Measurements from ENCODE around the gene MSH2.

Gene MSH2

DNA sequence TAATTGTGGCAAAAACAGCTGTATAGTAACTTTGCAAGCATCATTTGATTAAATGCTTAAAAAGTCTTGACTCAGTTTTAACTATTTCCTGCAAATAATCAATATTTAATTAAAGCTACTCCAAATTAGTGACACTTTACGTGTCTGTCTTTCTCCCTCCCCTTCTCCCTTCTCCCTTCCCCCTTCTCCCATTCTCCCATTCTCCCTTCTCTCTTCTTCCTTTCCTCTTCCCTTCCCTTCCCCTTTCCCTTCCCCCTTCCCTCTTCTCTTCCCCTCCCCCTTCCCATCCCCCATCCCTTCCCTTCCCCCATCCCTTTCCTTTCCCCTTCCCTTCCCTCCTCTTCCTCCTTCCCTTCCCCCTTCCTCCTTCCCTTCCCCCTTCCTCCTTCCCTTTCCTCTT, 76.9 kb downstream of the MSH2 start:
- no peak for DNase-seq
- no peak overlapping the region for H3K4me3 Mint-ChIP-seq
- peaks cover 2% of the 10 kb centered on the region for H3K4me1 Mint-ChIP-seq
- CTCF ChIA-PET = no interaction called here
- H3K36me3 Mint-ChIP-seq = peaks cover 52% of the 10 kb centered on the region
- H3K27me3 Mint-ChIP-seq = no peaks in the 10 kb centered on the region
- H3K27ac Mint-ChIP-seq = no peak overlapping the region
- no peaks in the 10 kb centered on the region for H3K9me3 Mint-ChIP-seq

DNA sequence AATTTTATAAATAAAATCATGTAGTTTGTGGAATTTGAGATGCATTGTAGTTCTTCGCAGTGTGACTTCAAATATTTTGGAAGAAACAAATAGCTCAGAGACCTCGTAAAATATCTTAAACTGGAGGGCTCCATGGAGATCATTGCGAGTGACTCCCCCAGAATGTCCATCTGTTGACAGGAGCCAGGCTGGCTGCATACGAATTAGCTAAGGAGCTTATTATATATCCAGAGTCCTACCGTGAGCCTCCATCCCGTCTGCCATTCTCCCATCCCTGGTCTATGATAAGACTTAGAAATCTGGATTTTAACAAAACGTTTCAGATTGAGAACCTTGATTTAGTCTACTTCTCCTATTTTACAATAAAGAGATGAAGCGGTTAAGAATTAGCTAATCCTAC, 80.2 kb downstream of the MSH2 start:
- CTCF ChIA-PET = no interaction called here
- Mint-ChIP-seq H3K9me3 (no peaks in the 10 kb centered on the region), H3K27ac (no peak overlapping the region), H3K4me3 (no peak overlapping the region), H3K27me3 (no peaks in the 10 kb centered on the region), H3K4me1 (peaks cover 13% of the 10 kb centered on the region), H3K36me3 (peaks cover 45% of the 10 kb centered on the region)
- no peak for DNase-seq

DNA sequence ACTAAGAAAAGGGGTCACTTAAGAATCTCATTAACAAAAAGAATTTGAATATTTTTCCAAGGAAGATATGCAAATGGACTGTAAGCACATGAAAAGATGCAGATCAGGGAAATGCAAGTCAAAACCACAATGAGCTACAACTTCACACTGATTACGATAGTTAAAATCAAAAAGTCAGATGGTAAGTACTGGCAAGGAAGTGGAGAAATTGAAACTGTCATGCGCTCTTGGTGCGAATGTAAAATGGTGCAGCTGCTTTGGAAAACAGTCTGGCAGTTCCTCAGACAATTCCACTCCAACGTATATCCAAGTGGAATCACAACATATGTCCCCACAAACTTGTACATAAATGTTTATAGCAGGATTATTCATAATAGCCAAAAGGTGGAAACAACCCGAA, 81.4 kb downstream of the MSH2 start:
- no peaks in the 10 kb centered on the region for H3K9me3 Mint-ChIP-seq
- H3K4me3 Mint-ChIP-seq = no peak overlapping the region
- CTCF ChIA-PET = interaction anchor here (1.2 to 1.4 kb wide), 2 partner anchors 17 to 283 kb away, joined by 3 read pairs; no protein-coding TSS in a partner anchor
- DNase-seq = no peak
- no peaks in the 10 kb centered on the region for H3K27me3 Mint-ChIP-seq
- H3K36me3 Mint-ChIP-seq = peaks cover 40% of the 10 kb centered on the region
- no peak overlapping the region for H3K27ac Mint-ChIP-seq
- peaks cover 13% of the 10 kb centered on the region for H3K4me1 Mint-ChIP-seq

DNA sequence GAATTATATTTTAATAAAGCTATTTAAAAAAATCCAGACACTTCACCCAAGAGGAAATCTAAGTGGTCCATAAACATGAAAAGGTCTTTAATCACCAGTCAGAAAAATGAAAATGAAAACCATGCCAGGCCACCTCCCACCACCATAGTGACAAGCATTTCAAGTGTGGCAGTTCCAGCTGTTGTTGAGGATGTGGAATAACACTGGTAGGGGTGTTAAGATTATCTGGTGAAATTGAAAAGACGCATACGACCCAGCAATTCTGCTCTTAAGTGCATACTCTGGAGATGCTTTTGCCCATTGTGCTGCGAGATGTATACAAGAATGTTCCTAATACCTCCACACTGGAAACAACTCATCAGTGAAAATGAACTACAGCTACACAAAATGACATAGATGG, 82.2 kb downstream of the MSH2 start:
- Mint-ChIP-seq H3K36me3 (peaks cover 40% of the 10 kb centered on the region), H3K4me1 (peaks cover 13% of the 10 kb centered on the region), H3K27ac (no peak overlapping the region), H3K9me3 (no peaks in the 10 kb centered on the region), H3K27me3 (no peaks in the 10 kb centered on the region), H3K4me3 (no peak overlapping the region)
- CTCF ChIA-PET = interaction anchor here (1.1 to 1.4 kb wide), 3 partner anchors 17 to 282 kb away, joined by 3 read pairs; no protein-coding TSS in a partner anchor
- no peak for DNase-seq

DNA sequence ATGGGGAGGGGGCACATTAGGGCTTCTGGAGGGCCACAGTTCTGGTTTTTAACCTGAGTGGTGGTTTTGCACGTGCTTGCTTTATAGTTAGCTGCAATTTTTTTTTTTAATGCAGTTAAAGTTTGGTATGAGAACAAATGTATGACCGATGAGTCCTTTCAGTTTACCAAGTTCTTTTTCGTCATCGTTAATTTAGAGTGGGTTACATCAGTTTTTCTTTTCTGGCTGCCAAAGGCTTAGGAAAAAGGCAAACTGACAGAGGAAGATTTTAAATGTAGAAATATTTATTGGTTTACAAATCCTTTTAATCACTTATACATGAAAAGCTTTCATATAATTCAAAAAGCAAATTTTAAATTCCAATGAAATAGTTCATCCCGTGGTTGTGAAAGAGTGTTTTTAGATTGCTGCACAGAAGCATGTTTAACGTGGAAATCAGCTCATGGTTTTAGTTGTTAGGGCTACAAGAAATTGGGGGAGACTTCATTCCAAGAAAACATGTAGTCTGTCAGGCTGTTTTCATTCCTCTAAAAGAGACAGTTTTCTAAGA, 82.9 kb downstream of the MSH2 start:
- H3K9me3 Mint-ChIP-seq = no peaks in the 10 kb centered on the region
- H3K4me3 Mint-ChIP-seq = no peak overlapping the region
- peaks cover 13% of the 10 kb centered on the region for H3K4me1 Mint-ChIP-seq
- H3K27ac Mint-ChIP-seq = no peak overlapping the region
- peaks cover 38% of the 10 kb centered on the region for H3K36me3 Mint-ChIP-seq
- CTCF ChIA-PET = interaction anchor here (1.1 to 1.4 kb wide), 3 partner anchors 16 to 282 kb away, joined by 3 read pairs; no protein-coding TSS in a partner anchor
- no peak for DNase-seq
- H3K27me3 Mint-ChIP-seq = no peaks in the 10 kb centered on the region

DNA sequence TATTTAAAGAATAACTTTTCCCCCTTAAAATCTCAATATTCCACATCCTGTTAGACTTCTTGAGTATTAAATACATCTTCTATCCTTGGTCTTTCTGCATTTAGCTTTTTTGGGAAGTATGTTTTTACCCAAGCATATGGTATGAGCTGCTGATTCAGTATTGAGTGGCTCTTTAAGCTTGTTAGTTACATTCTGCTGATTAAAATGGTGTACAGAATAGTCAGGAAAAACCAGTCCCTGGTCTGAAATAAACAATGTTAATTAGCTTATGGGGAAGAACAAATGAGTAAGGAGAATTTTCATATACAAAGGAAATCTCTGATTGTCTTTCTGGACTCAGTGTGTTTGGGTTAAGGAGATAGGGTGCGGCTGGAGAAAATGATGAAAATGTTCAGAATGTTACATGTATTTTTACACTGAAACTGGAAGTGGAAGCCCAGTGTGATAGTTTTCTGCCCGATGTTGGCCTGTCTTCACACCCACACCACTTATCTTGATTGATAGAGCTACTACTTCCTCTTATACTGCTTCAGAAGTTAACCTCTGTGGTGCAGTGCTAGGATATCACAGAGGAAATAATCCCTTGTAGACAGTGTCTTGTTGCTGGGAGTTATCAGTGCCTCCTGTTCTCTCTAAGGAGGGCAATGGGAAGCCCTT, 84.0 kb downstream of the MSH2 start:
- Mint-ChIP-seq H3K27me3 (no peaks in the 10 kb centered on the region), H3K4me3 (no peak overlapping the region), H3K27ac (no peak overlapping the region), H3K4me1 (peaks cover 13% of the 10 kb centered on the region), H3K9me3 (no peaks in the 10 kb centered on the region), H3K36me3 (peaks cover 31% of the 10 kb centered on the region)
- CTCF ChIA-PET = no interaction called here
- no peak for DNase-seq

DNA sequence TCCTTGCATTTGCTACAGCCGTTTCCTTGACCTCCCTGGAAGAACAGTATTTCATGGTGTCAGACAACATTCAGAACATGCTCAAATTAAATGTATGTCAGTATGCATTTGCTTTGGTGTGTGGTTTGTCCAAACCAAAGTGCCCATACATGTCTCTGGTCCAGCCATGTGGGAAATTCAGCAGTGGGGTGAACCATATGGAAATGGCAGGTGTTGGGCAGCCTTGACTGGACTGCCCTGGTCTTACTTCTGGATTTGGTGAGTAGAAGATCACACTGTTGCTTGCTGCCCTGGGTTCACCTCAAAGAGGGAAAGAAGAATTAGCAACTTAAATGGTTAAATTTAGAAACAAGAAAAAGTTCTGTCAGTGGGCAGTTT, 84.5 kb downstream of the MSH2 start:
- no peak for DNase-seq
- CTCF ChIA-PET = no interaction called here
- peaks cover 1% of the 10 kb centered on the region for H3K9me3 Mint-ChIP-seq
- no peak overlapping the region for H3K4me3 Mint-ChIP-seq
- peaks cover 13% of the 10 kb centered on the region for H3K4me1 Mint-ChIP-seq
- H3K27me3 Mint-ChIP-seq = no peaks in the 10 kb centered on the region
- no peak overlapping the region for H3K27ac Mint-ChIP-seq
- H3K36me3 Mint-ChIP-seq = peaks cover 28% of the 10 kb centered on the region

DNA sequence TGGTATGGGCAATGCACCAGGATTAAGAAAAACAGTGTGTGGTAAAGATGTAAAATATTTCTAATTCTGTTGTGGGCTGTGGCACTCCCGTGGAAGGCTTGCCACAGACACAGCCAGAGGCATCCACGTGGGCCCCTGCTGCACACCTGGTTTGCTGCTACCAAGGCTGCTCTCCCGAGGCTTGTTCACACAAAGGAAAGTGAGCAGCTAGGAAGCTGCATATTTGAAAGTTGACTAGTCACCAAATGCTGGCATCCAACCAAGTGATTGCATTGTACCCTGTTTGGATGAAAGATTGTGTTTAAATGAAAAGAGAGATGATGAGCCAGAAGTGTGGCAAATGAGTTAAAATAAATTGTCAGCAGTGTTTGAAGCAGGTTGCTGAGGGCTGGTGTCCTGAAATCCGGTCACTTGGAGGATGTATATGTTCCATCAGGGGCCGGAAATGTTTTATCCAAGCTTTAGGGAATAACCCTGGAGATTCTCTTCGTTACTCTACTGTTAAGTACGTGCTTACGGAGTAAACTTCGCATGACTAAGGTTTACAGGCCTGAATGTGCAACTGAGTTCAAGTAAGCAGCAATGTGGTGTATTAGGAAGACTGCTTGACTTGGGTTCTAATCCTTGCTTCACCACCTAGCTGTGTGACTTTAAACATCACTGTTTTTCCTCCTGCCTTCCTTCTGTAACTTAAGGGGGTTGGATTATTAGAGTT, 86.1 kb downstream of the MSH2 start:
- Mint-ChIP-seq H3K27me3 (no peaks in the 10 kb centered on the region), H3K9me3 (peaks cover 2% of the 10 kb centered on the region), H3K36me3 (peaks cover 20% of the 10 kb centered on the region), H3K4me1 (peaks cover 13% of the 10 kb centered on the region), H3K27ac (no peak overlapping the region), H3K4me3 (no peak overlapping the region)
- CTCF ChIA-PET = interaction anchor here (1.2 kb wide), 1 partner anchor 32 kb away, joined by 3 read pairs; no protein-coding TSS in a partner anchor
- DNase-seq = no peak

DNA sequence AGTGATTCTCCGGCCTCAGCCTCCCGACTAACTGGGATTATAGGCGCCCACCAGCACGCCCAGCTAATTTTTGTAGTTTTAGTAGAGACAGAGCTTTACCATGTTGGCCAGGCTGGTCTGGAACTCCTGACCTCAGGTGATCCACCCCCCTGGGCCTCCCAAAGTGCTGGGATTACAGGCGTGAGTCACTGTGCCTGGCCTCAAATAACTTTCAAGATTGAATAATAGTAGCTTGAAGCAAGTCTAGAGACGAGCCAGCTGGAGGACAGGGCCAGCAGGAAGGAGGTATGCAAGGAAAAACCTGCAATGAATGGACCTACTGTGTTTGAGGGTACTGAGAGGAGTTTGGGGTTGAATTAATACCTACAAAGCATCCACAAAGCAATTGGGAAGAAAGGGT, 87.5 kb downstream of the MSH2 start:
- peaks cover 11% of the 10 kb centered on the region for H3K4me1 Mint-ChIP-seq
- peaks cover 9% of the 10 kb centered on the region for H3K36me3 Mint-ChIP-seq
- no peak overlapping the region for H3K4me3 Mint-ChIP-seq
- no peak overlapping the region for H3K27ac Mint-ChIP-seq
- peaks cover 4% of the 10 kb centered on the region for H3K27me3 Mint-ChIP-seq
- CTCF ChIA-PET = interaction anchor here (1.2 to 1.6 kb wide), 2 partner anchors 30 to 33 kb away, joined by 3 read pairs; no protein-coding TSS in a partner anchor
- peaks cover 2% of the 10 kb centered on the region for H3K9me3 Mint-ChIP-seq
- DNase-seq = no peak

DNA sequence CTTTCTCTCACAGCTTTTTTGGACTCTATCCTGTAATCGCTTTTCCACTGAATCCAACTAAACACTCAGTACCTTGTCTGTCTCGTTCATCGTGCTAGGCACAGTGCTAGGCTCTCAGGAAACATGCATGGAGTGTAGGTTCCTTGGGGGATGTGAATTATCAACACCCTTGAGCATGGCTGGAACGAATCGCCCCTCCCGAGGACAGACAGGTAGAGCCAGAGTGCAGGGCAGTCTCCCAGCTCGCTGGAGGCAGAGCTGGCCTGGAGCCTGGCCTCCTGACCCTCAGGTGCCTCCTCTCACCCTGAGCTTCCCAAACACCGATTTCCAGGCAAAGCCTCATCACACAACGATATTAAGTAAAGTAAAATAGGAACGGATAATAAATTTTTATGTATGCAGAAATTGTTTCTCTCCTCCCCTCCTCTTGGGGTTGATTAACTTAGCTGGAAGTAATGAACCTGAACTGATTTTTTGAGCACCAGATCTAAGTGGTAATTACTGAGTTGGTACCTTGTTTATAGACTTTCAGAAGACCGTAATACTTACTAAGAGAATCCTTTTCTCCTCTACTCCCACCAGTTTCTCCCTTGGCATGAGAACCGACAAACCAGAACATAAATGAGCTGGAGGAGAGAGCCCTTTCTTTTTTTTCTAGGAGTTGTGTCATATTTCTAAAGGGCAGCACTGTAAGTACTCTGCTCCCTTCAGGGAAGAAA, 90.5 kb downstream of the MSH2 start:
- no peak for DNase-seq
- H3K4me1 Mint-ChIP-seq = no peaks in the 10 kb centered on the region
- H3K4me3 Mint-ChIP-seq = no peak overlapping the region
- H3K27me3 Mint-ChIP-seq = peaks cover 4% of the 10 kb centered on the region
- H3K9me3 Mint-ChIP-seq = peaks cover 7% of the 10 kb centered on the region
- H3K27ac Mint-ChIP-seq = no peak overlapping the region
- CTCF ChIA-PET = no interaction called here
- H3K36me3 Mint-ChIP-seq = peaks cover 6% of the 10 kb centered on the region

DNA sequence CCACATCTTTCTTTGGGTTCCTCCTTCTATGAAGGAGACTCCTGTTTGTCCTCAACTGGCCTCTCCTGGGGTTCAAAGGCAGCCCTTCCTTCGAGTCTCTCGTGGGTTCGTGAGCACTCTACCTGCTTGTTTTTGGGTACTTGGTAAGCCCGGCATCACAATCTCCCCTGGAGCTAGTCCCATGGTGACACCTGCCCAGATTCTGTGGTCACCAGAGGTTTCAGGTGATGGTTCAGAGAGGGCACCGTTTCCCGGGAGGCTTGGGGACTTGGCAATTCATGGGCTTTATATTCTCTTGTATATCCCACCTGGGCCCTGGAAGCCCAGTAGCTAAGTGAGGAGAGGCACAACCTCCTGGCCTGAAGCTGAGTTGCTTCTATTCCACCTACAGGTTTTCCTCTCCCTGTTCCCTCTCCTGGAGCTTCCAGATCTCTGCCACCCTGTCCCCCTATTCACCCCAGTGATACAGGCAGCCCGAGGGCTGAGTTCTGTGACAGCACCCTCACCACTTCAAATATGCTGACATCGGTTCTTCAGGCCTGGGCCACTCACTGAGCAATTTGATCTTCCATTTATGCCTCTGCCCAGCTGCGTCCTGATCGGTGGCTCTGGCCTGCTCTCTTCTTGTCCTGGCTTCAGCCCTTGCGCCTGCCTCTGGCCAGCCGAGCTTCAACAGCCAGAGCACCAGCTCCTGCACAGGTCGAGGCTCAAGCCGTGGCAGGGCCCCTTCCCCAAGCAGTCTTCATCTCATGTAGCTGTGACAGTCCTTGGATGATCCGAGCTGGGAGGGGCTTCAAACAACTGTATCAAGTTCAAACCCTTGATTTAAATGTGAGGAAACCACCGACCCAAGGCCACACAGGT, 91.5 kb downstream of the MSH2 start:
- CTCF ChIA-PET = no interaction called here
- peaks cover 8% of the 10 kb centered on the region for H3K36me3 Mint-ChIP-seq
- no peak overlapping the region for H3K4me3 Mint-ChIP-seq
- H3K4me1 Mint-ChIP-seq = no peaks in the 10 kb centered on the region
- H3K27me3 Mint-ChIP-seq = peaks cover 4% of the 10 kb centered on the region
- peaks cover 12% of the 10 kb centered on the region for H3K9me3 Mint-ChIP-seq
- no peak overlapping the region for H3K27ac Mint-ChIP-seq
- no peak for DNase-seq

DNA sequence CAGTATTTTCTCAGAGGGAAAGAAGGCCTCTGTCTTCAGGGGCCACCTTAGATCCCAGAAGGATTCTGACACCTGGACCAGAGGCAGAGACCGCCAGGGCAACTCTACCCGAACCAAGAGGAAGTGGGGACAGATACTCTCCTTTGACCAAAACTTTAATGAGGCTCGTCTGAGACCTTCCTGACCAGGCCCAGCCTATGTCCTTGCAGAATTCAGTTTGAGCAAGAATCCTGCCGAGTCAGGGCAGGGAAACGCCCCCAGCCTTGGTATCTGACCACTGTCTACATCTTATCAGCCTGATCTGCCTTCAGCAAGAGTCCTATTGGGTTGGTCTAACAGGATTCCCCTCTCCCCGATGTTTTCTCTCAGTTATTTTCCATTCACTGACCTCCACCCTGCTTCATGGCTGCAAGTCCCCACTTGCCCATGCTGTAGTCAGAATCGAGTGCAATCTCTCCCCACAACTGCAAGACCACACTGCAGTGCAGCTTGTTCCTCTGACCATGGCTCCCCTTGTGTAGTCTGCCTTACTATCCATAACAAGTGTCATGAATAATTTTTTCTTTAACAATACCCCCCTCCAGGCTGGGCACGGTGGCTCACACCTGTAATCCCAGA, 95.0 kb downstream of the MSH2 start:
- CTCF ChIA-PET = interaction anchor here (1.1 kb wide), 1 partner anchor 23 kb away, joined by 3 read pairs; no protein-coding TSS in a partner anchor
- H3K27ac Mint-ChIP-seq = no peak overlapping the region
- peaks cover 32% of the 10 kb centered on the region for H3K9me3 Mint-ChIP-seq
- DNase-seq = no peak
- H3K36me3 Mint-ChIP-seq = peaks cover 20% of the 10 kb centered on the region
- H3K4me3 Mint-ChIP-seq = no peak overlapping the region
- H3K27me3 Mint-ChIP-seq = peaks cover 4% of the 10 kb centered on the region
- H3K4me1 Mint-ChIP-seq = peaks cover 26% of the 10 kb centered on the region

DNA sequence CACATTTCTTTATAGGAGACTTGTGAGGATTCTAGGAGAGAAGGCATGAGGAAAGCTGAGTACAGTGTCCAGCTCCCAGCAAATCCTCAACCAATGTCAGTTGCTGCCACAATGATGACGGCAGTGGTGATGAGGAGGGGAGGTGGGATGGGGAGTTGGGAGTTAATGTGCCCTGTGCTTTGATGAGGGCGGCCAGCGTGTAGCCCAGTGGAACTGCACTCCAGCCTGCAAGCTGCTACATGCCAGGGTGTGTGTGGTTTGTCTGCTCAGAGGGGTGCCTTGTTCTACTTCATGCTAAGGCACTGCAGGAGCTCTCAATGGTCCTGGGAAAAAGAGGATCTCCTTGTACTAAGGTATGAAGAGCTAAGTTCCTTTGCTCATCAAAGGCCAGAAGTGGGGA, 96.1 kb downstream of the MSH2 start:
- Mint-ChIP-seq H3K27me3 (peaks cover 4% of the 10 kb centered on the region), H3K27ac (no peak overlapping the region), H3K4me3 (no peak overlapping the region), H3K4me1 (peaks cover 26% of the 10 kb centered on the region), H3K36me3 (peaks cover 20% of the 10 kb centered on the region), H3K9me3 (peaks cover 32% of the 10 kb centered on the region)
- CTCF ChIA-PET = no interaction called here
- DNase-seq = no peak
